Glomerular endothelial cell (primary cell): ENCODE data around the gene PPARG. TPM values are rescaled to one million over a fixed set of nuclear protein-coding genes. Genes with fewer than 3 reads are reported as not detected.
A peak's percentile ranks its signal among the peaks of the same experiment; 100 is the strongest.

ENCODE experiments used
- DNase-seq: peaks from one replicate; pipeline ENCODE4 v3.0.0-alpha.2; 2011; ENCODE audit warnings: low read depth, low spot score; ENCODE audit errors: extremely low read depth
- total RNA-seq: library from RNA; depleted of rRNA; stranded (reverse); fragments of >200 nt; gene quantifications from 2 replicates; pipeline ENCODE4 v1.2.3, GENCODE V29; 2015

PPARG gene
- total RNA-seq, 1 donor from 2014 or later: 8.5 TPM

DNA sequence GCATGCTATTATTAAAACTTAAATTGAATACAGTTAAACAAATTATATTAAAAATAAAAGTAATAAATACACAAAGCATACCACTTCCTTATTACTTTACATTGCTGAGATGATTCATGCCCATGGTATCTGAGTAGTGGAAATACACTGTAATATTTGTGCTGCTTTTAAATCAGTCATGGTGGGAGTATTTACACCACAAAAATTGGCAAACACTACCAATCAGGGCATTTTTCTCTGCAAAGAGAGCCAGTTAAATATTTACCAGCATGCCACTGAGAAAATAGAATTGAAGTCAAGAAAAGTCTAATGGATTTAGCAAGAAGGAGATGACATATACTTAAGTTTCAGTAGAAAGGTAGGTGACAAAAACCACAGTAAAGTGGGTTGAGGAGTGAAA, 19.6 kb downstream of the PPARG start:
- DNase-seq: no peak

DNA sequence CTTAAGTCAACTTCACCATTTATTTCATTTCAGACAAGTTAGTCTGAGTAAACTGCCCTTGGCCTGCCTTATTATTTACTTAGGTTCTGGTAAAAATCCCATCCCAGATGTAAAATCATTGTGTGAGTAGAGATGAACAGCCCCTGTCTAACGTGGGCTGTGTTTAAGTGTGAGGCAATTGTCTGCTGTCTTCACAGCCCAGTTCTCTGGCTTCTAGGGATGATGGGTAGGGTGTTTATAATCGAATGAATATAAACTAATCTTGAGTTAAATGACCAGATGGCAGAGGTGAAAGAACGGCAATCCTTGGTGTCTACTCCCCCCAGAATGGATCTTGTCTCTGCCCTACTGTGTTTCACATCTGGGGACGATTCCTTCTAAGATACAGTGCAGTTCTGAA, 20.8 kb downstream of the PPARG start:
- no peak for DNase-seq

DNA sequence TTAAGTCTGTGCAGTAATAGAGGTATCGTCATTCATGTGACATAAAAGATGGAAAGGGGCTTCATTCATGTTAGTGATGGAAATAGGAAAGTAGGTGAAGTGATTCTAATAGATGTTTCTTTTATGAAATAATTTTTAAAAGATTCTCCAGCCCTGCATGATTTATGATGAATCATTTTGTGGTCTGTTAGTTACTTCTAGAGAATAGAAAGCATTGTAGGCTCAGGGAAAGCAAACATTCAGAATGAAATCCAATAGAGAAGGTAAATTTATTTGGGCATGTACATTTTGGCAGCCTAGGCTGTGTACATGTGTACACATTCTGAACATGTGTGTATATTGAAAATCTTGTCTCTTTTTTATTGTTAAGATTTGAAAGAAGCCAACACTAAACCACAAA, 23.1 kb downstream of the PPARG start:
- DNase-seq: no peak

DNA sequence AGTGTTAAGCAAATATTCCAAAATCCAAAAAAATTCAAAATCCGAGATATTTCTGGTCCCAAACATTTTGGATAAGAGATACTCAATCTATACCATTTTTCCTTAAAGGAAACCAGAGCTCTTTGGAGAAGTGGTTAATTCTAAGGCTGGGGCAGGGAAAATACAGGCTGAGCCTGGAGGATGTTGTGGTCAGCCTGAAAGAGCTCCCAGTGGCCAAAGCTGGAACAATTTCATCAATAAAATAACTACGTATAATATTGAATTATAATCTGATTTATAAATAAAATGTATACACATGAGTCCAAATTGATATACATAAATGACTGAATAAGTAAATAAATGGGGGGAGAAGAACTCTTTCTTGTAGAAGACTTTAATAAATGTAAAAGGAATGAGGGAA, 24.6 kb downstream of the PPARG start:
- DNase-seq: no peak

DNA sequence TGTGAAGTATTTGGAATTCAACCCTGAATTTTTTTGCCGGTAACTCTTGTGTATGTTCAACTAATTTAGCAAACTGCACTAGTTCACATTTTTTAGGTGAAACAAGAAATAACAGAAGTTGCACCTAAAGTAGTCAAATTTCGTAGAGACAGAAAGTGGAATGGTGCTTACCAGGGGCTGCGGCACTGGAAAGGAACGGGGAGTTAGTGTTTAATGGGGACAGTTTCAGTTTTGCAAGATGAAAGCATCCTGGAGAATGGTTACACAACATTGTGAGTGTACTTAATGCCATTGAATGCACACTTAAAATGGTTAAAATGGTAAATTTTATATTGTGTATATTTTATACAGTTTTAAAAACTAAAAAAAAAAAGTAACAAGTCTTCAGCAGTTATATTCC, 27.4 kb downstream of the PPARG start:
- no peak for DNase-seq

DNA sequence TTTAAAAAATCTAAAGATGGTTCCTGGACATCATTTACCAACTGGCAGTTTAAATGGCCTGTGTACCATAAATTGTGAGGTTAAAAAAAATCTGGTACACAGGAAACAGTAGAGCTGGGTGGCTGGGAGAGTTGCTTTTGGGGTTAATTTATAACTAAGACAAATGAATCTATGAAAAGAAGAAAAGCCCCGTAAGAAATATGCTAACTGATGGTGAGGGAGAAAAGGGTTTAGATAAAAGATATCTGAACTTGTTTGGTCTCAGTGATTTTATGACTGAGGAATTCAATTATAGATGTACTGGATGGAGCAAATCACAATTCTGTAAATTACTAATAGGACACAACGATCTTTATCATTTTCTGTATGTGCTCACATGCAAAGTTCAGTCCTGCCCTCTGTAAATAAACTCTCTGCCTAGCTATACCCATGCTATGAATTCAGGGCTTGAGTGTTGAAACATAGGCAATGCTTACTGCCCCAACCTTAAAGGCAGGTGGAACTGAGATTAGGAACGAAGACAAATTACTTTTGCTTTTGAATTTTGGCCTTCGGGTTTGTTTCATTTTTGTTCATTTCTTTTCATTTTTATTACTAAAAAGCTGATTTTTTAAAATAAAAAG, 28.0 kb downstream of the PPARG start:
- no peak for DNase-seq

GRCh38 chr3:12317914-12318313, 29.0 kb downstream of the PPARG start:
- no peak for DNase-seq

- DNase-seq: peak; percentile 55
These were observed 30.1 kb downstream of the PPARG start for GRCh38 chr3:12318758-12319621.

DNA sequence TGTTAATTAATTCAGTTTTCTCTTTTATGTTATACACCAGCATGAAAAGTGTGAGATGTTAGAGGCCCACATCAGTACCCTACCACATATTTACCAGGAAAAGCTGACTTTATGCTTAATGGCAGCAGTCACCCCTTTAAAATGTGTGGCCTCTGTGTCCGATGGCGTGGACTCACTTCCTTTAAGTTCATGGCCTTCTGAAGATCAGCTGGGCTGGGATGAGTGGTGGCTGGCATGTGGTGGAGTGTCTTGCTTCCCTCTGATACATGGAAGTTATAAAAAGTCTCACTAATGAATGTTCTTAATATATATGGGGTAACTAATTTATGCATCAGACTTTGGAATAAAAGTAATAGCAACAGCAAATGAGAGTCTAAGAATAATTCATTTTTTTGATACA, 32.1 kb downstream of the PPARG start:
- DNase-seq: no peak

DNA sequence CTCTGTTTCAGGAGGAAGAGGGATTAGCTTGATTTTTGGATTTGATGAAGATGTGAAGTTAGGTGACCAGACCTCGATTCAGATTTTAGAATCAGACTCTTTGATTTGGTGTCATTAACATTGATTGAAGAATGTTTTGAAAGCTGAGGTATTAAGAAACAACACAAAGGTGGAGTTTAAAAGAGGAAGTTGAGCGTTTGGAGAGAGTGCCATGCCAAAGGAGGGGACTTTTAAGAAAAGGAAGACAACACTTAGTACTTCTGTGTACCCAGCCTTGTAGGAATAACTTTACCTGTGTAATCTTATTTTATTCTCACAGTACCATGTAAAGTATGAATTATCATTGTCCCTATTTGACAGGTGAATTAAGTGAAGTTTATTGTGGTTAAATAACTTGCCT, 34.4 kb downstream of the PPARG start:
- no peak for DNase-seq

DNA sequence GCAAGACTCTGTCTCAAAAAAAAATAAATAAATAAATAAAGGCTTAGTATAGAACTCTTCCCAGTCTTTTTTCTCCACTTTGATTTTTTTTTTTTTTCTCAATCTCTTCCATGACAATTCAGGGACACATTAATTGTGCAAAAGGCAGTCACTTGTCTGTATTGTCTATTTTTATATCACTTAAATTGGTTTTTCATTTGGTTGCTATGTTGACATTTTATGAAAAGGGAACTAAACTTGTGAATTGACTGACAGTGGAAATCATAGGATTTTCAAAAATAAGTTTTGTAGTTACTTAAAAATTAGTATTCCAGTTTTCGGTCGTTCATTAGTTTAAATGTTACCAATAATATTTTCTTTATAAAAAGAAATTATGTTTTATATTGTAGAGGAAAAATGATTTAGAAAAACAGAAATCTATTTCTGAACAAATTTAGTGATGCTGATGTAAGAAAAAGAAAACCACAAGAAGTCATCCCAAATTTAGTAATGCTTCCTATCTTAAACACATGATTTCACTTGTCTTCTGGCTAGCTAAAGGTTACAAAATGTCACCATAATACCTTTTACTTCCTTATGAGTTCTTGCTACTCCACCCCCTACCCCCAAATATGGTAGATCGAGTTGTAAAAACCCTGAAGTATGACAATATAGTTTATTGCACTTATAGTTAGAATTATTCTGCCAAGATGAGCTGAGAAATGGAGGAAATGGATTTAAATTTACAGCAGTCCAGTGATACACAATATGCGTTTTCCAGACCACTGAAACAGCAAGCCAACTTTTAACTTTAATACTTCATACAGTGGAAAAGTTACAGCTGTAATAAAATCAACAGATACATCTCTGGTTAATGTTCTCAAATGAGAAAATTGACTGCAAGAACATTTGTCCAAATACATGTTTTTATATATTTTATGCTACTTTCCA, 37.0 kb downstream of the PPARG start:
- no peak for DNase-seq

- no peak for DNase-seq
These were observed 38.2 kb downstream of the PPARG start for GRCh38 chr3:12327021-12327420.

DNA sequence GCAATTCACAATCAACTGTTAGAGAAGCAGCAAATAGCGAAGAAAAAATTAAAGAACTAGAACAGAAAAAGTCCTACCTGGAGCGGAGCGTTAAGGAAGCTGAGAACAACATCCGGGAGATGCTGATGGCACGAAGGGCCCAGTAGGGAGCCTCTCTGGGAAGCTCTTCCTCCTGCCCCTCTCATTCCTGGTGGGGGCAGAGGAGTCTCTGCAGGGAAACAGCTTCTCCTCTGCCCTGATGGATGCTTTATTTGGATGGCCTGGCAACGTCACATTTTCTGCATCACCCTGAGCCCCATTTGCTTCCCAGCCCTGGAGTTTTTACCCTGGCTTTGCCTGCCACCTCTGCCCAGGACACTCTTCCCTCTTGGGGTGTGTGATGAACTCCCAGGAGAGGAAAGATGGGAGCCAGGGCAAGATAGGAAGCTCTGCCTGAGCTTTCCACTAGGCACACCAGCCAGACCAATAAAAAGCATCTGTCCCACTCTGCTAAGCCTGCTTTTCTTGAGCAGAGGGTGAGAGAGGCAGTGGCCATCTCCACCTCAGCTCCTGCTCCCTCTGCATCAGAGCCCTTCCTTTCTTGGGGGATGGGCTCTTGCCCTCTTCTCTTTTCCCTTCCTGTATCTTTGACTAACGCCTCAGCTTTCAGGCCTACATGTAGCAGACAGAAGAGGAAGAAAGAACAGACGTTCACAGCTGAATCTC, 39.4 kb downstream of the PPARG start:
- DNase-seq: no peak

DNA sequence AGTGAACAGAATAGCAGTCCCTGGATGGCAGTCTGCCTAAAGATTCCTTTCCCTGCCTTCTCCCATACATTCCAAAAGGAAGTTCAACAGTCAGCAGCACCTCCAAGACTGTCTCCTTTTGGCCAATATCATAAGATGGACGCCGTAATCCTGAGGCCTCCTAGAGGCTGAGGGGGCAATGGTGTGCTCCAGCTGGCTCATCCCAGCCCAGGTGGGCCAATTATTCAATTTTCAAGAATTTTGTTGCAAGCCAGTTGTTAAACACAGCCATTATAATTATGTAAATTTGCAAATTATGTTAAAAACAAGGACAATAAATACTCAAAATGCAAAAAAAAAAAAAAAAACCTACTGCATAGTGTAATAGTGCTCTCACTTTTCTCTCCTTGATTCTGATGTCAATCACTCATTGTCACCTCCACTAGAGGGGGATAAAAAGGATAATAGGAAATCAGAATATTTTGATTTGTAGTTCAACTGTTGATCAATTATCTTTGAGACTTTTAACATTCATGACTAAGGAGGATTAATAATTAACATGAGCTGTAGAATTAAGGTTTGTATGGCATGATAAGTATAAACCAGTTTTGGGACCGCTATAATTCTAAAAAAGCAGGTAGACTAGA, 40.1 kb downstream of the PPARG start:
- no peak for DNase-seq

GRCh38 chr3:12334786-12335185, 45.9 kb downstream of the PPARG start:
- DNase-seq: no peak

DNA sequence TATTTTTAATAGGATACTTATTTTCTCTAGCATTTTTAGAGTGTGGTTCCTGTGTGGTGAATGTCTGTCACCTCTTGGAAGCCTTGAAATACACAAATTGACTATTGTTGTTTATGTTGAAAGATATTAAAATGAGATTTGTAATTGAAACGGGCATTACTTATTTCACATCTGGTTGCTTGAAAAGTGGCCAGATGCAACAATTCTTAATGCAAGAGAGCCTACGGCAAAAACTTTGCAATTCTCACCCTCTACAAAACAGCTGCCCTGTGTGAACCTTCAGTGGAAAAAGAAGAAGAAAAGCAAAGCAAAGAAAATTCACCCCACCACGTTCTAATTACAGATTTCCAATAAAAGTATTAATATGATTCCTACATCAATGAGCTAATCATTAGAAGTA, 46.6 kb downstream of the PPARG start:
- no peak for DNase-seq

- no peak for DNase-seq
These were observed 47.2 kb downstream of the PPARG start for GRCh38 chr3:12336099-12336498.

GRCh38 chr3:12338595-12339546, 50.0 kb downstream of the PPARG start:
- no peak for DNase-seq
